H1 (cell line): Measurements from ENCODE around the gene TBC1D20. TPM values are rescaled to one million over a fixed set of nuclear protein-coding genes. Genes with fewer than 3 reads are reported as not detected.

Experiments
- SUZ12 ChIP-seq: fragments of 200-600 bp; sonication (generic); IDR thresholded peaks from 2 replicates; pipeline ENCODE4 v1.6.1; 2012; ENCODE audit warnings: mild to moderate bottlenecking, inconsistent platforms, low read length, moderate library complexity, mixed read lengths
- polyA plus RNA-seq, 7 experiments: library from polyadenylated mRNA; depleted of rRNA in 3 of 7; stranded (reverse) in 5 of 7; unstranded in 2 of 7; fragments of >200 nt in 5 of 7; fragments of 200-250 nt in 2 of 7; gene quantifications; 1 replicate in 5 of 7; 2 replicates in 1 of 7; 4 replicates in 1 of 7; pipeline versions ENCODE4 v1.2.1 to v1.2.3, GENCODE V29; 2011 to 2013; ENCODE audit warnings: missing spikeins in 2 of 7, mixed read lengths in 2 of 7
- total RNA-seq: library from RNA; stranded (reverse); fragmentation: NEBNext Ultra II Directional; extraction: Animal tissue kit (Norgen Biotek cat#: 25700); gene quantifications from 2 replicates; pipeline ENCODE4 v1.2.1, GENCODE V29; 2021

The TBC1D20 gene
- total and polyA plus RNA-seq, 2 of the 8 experiments (the other 6 are each of a cell fraction or from before 2014, with no cell fraction given), result 14.5 to 17.1 TPM

DNA sequence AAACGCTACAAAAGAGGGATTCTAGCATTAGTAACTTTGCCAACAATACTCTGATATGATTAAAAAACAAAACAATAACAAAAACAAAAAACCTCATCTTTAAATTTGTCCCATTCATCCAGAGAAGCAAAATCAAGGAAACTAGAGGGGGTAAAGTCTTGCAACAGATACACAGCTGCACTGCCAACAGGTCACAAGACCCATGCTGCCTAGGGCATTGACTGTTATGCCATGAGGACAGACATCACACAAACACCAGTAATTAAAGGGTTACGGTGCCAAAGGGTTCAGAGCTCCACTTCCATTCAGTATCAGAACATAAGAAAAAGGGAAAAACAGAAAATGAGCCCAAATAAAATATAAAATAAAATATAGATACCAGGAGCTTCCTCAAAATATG, 1.6 kb downstream of the TBC1D20 start (continued):
- no peak for TF ChIP-seq SUZ12
